Stimulated activated CD4-positive, alpha-beta T cell treated with anti-CD3 and anti-CD28 coated beads, Interleukin-1b, Interleukin-23, amount 100 ng/mL, for 24 hours (primary cell): ENCODE measurements around the gene DLEC1.
"Not testable (repeated sequence)": the region's sequence is repeated elsewhere in the genome, so short reads cannot be mapped to it uniquely, and the experiment has no call there.

ENCODE experiments used
- DNase-seq, 4 experiments: peaks; one replicate each; pipeline ENCODE4 v3.0.0-alpha.2; 2020; ENCODE audit warnings: low read depth in 4 of 4, low spot score in 1 of 4

DLEC1 gene

DNA sequence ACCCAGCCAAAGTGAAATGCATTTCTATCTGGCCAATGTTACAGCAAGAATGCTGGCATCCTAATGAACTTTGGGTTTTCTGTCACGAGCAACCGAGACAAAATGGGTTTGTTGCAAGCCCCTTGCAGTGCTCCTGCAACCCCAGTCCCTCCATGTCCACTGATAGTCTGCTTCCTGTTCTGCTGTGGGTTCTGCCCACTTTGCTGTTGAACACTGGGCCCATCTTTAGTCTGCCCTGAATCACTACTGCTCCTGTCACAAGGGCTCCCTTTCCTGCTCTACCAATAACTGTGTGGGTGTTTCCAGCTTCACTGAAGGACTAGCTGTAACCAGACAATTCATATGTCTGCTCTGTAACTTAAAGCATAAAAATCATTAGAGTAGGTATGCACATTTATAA is 113.6 kb downstream of the DLEC1 start:
- no peak for DNase-seq

DNA sequence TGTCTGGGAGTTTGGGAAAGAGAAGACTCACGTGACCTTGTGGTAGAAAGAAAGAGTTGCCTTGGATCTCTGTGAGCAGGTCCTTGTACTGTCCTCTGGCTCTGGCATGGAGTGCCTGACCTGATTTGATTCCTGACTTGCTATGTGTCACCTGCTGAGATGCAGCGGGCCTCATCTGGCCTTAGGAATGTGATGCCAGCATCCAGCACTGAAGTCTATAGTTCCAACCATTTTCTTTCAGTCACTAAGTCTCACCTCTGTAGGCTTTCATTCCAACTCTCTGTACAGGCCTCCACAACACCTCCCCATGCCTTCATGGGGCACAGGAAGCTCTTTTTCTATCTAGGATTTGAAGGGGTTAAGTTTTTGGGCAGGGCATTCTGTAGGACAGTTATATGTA is 114.2 kb downstream of the DLEC1 start:
- no peak for DNase-seq

DNA sequence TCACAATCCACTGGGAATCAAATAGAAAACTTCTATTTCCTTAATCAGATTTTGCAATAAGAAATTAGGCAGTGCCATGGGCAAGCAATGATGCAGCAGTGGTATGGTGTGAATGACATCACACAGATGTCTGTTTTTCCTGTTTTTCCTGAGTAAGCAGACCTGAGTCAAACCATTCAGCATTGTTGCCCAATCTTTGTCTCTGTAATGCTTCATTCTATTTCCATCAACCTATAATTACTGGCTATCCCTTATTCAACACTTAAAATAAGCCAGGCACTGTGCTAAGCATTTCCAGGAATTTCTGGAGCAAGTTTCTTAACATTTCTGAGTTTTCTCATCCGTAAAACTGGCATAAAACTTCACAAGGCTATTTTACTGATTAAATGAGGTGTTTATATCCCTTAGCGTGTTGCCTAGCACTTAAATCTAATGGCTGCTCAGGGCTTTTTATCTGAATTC is 115.1 kb downstream of the DLEC1 start:
- no peak for DNase-seq

GRCh38 chr3:38154625-38155255 is 115.7 kb downstream of the DLEC1 start:
- no peak for DNase-seq

GRCh38 chr3:38155825-38156224 is 116.8 kb downstream of the DLEC1 start:
- no peak for DNase-seq

GRCh38 chr3:38157117-38157516 is 118.1 kb downstream of the DLEC1 start:
- DNase-seq: no peak

GRCh38 chr3:38157595-38157994 is 118.6 kb downstream of the DLEC1 start:
- no peak for DNase-seq

DNA sequence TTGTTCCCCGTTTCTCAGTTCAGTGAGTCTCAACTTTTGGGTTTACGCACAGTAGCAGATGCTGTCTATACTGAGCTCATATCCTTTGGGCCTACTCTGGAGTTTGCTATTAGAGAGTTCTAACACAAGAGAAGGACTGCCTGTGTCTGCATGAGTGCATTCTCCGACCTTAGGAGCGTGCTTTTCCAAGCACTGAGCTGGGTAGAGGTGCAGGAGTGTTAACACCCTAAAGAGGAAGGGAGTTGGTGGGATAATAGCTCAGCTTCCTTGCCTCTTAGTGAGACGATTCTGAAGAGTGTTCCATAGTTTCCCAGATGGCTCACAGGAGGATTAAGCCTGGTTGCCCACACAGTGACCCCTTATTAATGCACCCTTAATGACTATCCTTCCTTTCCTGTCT is 119.5 kb downstream of the DLEC1 start:
- no peak for DNase-seq

- not testable (repeated sequence) for DNase-seq
Measured at GRCh38 chr3:38160704-38161103, 121.7 kb downstream of the DLEC1 start.

- DNase-seq: no peak
Measured at GRCh38 chr3:38163117-38163840, 124.3 kb downstream of the DLEC1 start.

DNA sequence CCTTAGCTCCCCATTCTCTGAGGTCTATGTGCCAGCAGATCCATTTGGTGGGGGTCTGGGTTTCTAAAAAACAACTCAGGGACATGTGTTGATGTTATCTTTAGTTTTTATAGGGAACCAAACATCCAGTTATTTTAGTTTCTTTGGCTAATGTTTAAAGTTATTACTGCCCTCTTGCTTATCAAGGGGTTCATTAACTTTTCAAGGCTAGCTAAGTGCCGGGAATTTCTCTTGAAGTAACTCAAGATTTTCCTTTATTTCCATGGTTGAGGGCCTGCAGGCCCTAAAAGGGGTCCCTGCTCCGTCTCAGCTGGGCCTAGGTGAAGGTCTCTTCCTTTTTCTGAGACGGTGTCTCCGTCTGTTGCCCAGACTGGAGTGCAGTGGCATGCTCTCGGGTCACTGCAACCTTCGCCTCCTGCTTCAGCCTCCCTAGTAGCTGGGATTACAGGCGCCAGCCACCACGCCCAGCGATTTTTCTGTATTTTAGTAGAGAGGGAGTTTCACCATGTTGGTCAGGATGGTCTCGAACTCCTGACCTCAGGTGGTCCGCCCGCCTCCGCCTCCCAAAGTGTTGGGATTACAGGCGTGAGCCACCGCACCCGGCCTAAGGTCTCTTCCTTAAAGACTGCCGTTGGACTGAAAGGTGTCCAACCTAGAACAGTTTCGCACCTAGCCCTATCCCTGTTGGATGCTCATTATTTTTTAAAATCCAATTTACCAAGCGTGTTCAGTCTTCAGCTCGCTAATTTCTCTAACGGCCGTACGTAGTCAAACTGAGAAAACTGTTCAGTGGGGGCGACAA is 125.0 kb downstream of the DLEC1 start:
- no peak for DNase-seq

DNA sequence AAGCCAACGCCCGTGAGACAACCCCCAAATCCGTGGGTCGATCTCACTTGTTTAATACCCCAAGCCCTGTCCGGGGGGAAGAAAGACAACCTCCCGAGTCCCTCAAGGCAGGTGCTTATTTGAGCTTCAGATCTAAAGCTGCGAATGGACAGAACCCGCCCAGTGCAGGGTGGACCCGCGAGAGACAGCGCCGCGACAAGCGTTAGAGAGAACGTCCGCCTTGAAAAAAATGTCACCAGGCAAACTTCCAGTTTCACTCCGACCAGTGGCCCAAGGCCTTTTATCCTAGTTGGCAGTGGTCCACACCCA is 125.6 kb downstream of the DLEC1 start:
- DNase-seq: no peak

GRCh38 chr3:38164952-38165721 is 126.1 kb downstream of the DLEC1 start, which contains the start of gene OXSR1:
OXSR1 (plus strand) TSS chr3:38165537; CDS start chr3:38165877, 340 bp downstream.
- DNase-seq: peak; percentile 91 to 94 (median 92)

DNA sequence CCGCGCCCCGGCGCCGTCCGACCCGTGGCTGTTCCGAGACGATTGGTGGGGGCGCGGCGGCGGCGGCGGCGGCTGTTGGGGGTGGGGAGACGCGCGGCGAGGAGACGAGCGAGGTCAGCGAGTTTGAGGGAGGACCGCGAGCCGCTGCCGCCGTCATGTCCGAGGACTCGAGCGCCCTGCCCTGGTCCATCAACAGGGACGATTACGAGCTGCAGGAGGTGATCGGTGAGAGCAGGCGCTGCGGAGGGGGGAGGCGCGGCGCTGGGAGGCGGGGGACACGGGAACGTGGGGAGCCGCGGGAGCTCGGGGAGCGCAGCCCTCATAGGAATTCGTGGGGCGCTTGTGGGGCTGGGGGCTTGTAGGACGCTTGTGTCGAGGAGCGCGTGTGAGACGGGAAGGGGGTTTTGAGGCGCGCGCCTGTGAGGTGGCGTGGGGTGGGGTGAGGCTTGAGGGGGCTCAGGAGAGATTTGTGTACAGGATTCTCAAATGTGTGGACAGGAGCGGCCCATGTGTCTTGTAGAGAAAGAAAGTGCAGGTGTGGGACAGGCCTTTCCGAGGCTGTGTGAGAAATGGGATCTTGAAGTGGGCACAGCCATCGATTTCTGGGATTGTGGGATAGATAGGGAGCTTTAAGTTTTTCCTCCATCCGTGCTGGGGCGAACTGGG is 126.8 kb downstream of the DLEC1 start:
- DNase-seq: peak in 1 of 4 experiments; percentile 27

- DNase-seq: no peak
Measured at GRCh38 chr3:38167591-38167990, 128.6 kb downstream of the DLEC1 start.

DNA sequence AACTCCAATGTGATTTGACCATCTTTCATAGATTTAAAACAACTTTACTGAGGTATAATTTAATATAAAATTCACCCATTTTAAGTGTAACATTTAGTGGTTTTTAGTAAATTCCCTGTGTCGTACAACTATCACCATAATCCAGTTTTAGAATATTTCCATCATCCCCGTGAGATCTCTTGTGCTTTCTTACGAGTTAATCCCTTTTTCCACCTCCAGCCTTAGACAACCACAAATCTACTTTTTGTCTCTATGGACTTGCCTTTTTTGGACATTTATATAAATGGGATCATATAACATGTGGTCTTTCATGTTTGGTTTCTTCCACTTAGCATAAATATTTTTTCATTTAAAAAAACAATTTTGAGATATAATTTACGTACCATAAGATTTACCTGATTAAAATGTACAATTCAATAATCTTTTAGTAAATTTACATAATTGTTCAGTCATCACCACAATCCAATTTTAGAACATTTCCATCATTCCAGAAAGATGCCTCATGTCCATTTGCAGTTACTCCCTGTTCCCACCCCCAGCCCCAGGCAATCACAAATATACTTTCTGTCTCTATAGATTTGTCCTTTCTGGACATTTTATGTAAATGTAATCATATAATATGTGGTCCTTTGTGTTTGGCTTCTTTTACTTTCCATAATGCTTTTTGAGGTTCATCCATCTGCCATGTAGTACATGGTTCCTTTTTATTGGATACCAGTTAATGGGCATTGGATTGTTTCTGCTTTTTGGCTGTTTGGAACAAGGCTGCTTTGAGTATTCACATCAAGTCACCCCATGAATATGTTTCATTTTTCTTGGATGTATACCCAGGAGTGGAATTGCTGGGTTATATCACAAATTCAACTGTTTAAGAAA is 129.4 kb downstream of the DLEC1 start:
- DNase-seq: no peak

- no peak for DNase-seq
Measured at GRCh38 chr3:38169027-38169317, 130.0 kb downstream of the DLEC1 start.

- no peak for DNase-seq
Measured at GRCh38 chr3:38170722-38171121, 131.7 kb downstream of the DLEC1 start.

DNA sequence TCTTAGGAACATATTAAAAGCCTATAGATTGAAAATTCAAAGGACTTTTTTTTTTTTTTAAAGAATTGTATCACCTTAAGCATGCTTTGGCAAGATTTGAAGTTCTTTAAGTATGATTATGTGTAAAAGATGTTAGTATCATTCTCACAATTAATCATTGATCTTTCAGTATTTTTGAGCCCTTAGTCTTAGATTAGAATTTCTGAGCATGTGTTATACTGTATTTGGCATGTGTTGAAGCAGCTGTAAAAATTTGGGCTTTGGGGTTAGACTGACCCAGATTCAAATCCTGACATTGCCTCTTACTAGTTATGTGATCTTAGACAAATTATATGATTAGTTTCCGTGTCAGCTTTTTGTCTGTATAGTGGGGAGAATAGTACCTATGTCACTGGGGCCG is 132.6 kb downstream of the DLEC1 start:
- no peak for DNase-seq
